Smooth muscle cell (in vitro differentiated cells): Measurements from ENCODE around the gene SKIC2. TPM values are rescaled to one million over a fixed set of nuclear protein-coding genes. Genes with fewer than 3 reads are reported as not detected.

Source experiments
- DNase-seq: peaks from one replicate; lab custom pipeline; 2025; ENCODE audit not compliant: unreplicated experiment; lab: John Stamatoyannopoulos, UW
- H2AFZ ChIP-seq: fragments of 200-600 bp; sonication (generic); 2 replicates; pipeline ENCODE4 v1.6.0; 2016; ENCODE audit warnings: antibody characterized with exemption, low read depth, mild to moderate bottlenecking
- H3F3A ChIP-seq: fragments of 200-600 bp; sonication (generic); 2 replicates; pipeline ENCODE4 v1.6.0; 2017; ENCODE audit warnings: antibody characterized with exemption, low read depth
- H3K27ac ChIP-seq: fragments of 200-600 bp; sonication (generic); 2 replicates; pipeline ENCODE4 v1.5.1; 2016; ENCODE audit warnings: low read depth, mild to moderate bottlenecking
- H3K27me3 ChIP-seq: fragments of 200-600 bp; sonication (generic); 2 replicates; pipeline ENCODE4 v1.6.1; 2016; ENCODE audit warnings: low read depth, mild to moderate bottlenecking
- H3K36me3 ChIP-seq: fragments of 200-600 bp; sonication (generic); 2 replicates; pipeline ENCODE4 v1.5.1; 2016; ENCODE audit warnings: low read depth
- H3K4me1 ChIP-seq: fragments of 200-600 bp; sonication (generic); 2 replicates; pipeline ENCODE4 v1.5.1; 2016; ENCODE audit warnings: low read depth
- H3K4me2 ChIP-seq: fragments of 200-600 bp; sonication (generic); 2 replicates; pipeline ENCODE4 v1.6.0; 2016; ENCODE audit warnings: mild to moderate bottlenecking
- H3K4me3 ChIP-seq: fragments of 200-600 bp; sonication (generic); 2 replicates; pipeline ENCODE4 v1.5.1; 2016; ENCODE audit warnings: mild to moderate bottlenecking
- H3K79me2 ChIP-seq: fragments of 200-600 bp; sonication (generic); 2 replicates; pipeline ENCODE4 v1.6.0; 2016; ENCODE audit warnings: low read depth, mild to moderate bottlenecking
- H3K9ac ChIP-seq: fragments of 200-600 bp; sonication (generic); 2 replicates; pipeline ENCODE4 v1.6.0; 2016; ENCODE audit warnings: low read depth
- H3K9me3 ChIP-seq: fragments of 200-600 bp; sonication (generic); replicated peaks from 2 replicates; pipeline ENCODE4 v1.5.1; 2016; ENCODE audit warnings: low read depth
- H4K20me1 ChIP-seq: fragments of 200-600 bp; sonication (generic); 2 replicates; pipeline ENCODE4 v1.6.0; 2016; ENCODE audit warnings: low read depth
- WGBS: methylation state at CpG from one replicate; pipeline ENCODE4 v1.1.7; 2016; ENCODE audit warnings: low lambda C conversion rate; 5-methylcytosine and 5-hydroxymethylcytosine counted together
- polyA plus RNA-seq: library from polyadenylated mRNA; unstranded; fragments of >200 nt; fragmentation: Nextera tagmentation; extraction: Ambion mirVana; gene quantifications from 2 replicates; pipeline ENCODE4 v1.2.1, GENCODE V29; 2016
- total RNA-seq: library from RNA; depleted of rRNA; stranded (reverse); fragments of >200 nt; gene quantifications from 2 replicates; pipeline ENCODE4 v1.2.3, GENCODE V29; 2014
- TF ChIP-seq, protein P1 (sequence below): fragments of 200-600 bp; sonication (generic); IDR thresholded peaks from 2 replicates; pipeline ENCODE4 v1.5.1; 2017; ENCODE audit warnings: borderline replicate concordance, mild to moderate bottlenecking, antibody characterized with exemption; ENCODE audit not compliant: insufficient read depth, poor library complexity, severe bottlenecking

Gene SKIC2
- total and polyA plus RNA-seq, 2 experiments from 2014 or later, result 27.6 to 56.0 TPM

DNA sequence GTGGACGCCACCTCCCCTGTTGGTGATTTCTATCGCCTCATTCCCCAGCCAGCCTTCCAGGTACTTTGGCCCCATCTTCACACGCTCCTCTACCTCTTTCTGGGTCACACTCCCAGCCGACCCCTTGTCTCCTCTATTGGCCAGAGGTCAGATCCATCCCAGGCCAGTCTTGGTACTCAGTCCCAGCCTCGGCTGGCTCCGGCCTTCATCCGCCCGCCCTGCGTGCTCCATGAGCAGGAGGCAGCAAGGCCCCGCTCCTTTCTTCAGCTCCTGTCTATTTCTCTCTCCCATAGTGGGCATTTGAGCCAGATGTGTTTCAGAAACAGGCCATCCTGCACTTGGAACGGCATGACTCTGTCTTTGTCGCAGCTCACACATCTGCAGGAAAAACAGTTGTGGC, 2.6 kb downstream of the SKIC2 start:
- DNase-seq, result no peak
- peaks cover 32% of the 10 kb centered on the region for H3K79me2 ChIP-seq

DNA sequence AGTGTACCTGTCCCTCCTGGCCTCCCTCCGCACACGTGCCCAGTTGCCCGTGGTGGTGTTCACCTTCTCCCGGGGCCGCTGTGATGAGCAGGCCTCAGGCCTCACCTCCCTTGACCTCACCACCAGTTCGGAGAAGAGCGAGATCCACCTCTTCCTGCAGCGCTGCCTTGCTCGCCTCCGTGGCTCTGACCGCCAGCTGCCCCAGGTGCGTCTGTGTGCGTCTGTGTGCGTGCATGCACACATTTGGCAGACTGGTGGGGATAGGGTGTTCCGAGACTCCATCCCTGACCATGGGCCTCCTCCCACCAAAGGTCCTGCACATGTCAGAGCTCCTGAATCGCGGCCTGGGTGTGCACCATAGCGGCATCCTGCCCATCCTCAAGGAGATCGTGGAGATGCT, 4.9 kb downstream of the SKIC2 start:
- H3F3A ChIP-seq, result no peaks in the 10 kb centered on the region
- H2AFZ ChIP-seq, result no peak overlapping the region
- peaks cover 8% of the 10 kb centered on the region for H3K4me1 ChIP-seq
- H3K4me3 ChIP-seq, result no peak overlapping the region
- no peaks in the 10 kb centered on the region for H3K9me3 ChIP-seq
- H3K4me2 ChIP-seq, result no peak overlapping the region
- no peaks in the 10 kb centered on the region for H4K20me1 ChIP-seq
- no peak for DNase-seq
- H3K27ac ChIP-seq, result no peak overlapping the region
- TF ChIP-seq, protein P1, sequence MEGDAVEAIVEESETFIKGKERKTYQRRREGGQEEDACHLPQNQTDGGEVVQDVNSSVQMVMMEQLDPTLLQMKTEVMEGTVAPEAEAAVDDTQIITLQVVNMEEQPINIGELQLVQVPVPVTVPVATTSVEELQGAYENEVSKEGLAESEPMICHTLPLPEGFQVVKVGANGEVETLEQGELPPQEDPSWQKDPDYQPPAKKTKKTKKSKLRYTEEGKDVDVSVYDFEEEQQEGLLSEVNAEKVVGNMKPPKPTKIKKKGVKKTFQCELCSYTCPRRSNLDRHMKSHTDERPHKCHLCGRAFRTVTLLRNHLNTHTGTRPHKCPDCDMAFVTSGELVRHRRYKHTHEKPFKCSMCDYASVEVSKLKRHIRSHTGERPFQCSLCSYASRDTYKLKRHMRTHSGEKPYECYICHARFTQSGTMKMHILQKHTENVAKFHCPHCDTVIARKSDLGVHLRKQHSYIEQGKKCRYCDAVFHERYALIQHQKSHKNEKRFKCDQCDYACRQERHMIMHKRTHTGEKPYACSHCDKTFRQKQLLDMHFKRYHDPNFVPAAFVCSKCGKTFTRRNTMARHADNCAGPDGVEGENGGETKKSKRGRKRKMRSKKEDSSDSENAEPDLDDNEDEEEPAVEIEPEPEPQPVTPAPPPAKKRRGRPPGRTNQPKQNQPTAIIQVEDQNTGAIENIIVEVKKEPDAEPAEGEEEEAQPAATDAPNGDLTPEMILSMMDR, result no peak
- H3K27me3 ChIP-seq, result no peaks in the 10 kb centered on the region
- peaks cover 16% of the 10 kb centered on the region for H3K79me2 ChIP-seq
- peaks cover 9% of the 10 kb centered on the region for H3K36me3 ChIP-seq
- no peak overlapping the region for H3K9ac ChIP-seq
- WGBS, result 99% methylated on average over 19 of the region's 19 CpGs

More for the DNA sequence above, 2.6 kb downstream of the SKIC2 start:
- Histone ChIP-seq H3K4me2 (no peak overlapping the region), H3K36me3 (peaks cover 9% of the 10 kb centered on the region), H3K9me3 (no peaks in the 10 kb centered on the region), H2AFZ (no peak overlapping the region), H3K4me1 (peaks cover 8% of the 10 kb centered on the region), H3K9ac (no peak overlapping the region), H3F3A (no peaks in the 10 kb centered on the region), H3K27me3 (no peaks in the 10 kb centered on the region), H4K20me1 (no peaks in the 10 kb centered on the region), H3K27ac (no peak overlapping the region), H3K4me3 (no peak overlapping the region)
- 97% methylated on average over 12 of the region's 12 CpGs for WGBS
- TF ChIP-seq, protein P1, result no peak

DNA sequence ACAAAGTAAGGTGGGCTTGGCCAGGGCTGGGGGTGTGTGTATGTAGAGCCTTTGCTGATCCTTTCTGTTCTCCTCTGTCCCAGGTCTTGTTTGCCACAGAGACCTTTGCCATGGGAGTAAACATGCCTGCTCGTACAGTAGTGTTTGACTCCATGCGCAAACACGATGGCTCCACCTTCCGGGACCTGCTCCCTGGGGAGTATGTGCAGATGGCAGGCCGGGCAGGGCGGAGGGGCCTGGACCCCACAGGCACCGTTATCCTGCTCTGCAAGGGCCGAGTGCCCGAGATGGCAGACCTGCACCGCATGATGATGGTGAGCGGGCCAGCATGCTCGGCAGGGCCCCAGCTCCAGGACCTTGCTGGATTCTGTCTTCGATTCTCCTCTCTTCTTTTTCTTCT, 6.7 kb downstream of the SKIC2 start:
- Histone ChIP-seq H3K9me3 (no peaks in the 10 kb centered on the region), H3F3A (no peaks in the 10 kb centered on the region), H3K9ac (no peak overlapping the region), H3K4me1 (no peaks in the 10 kb centered on the region), H3K27me3 (no peaks in the 10 kb centered on the region), H2AFZ (no peak overlapping the region), H3K27ac (no peak overlapping the region), H3K79me2 (peaks cover under 1% of the 10 kb centered on the region), H3K4me2 (no peak overlapping the region), H4K20me1 (no peaks in the 10 kb centered on the region), H3K36me3 (peaks cover 9% of the 10 kb centered on the region), H3K4me3 (no peak overlapping the region)
- DNase-seq, result no peak
- TF ChIP-seq, protein P1, result no peak
- 98% methylated on average over 13 of the region's 13 CpGs for WGBS

GRCh38 chr6:31966506-31966905, 7.5 kb downstream of the SKIC2 start:
- H2AFZ ChIP-seq, result no peak overlapping the region
- peaks cover 9% of the 10 kb centered on the region for H3K36me3 ChIP-seq

More at GRCh38 chr6:31966506-31966905, 7.5 kb downstream of the SKIC2 start:
- H3K79me2 ChIP-seq, result peaks cover 5% of the 10 kb centered on the region
- no peak for DNase-seq
- no peak overlapping the region for H3K27ac ChIP-seq
- H3K9me3 ChIP-seq, result no peaks in the 10 kb centered on the region
- H3K4me3 ChIP-seq, result no peak overlapping the region
- H3K4me2 ChIP-seq, result no peak overlapping the region
- no peaks in the 10 kb centered on the region for H3K27me3 ChIP-seq
- H4K20me1 ChIP-seq, result no peaks in the 10 kb centered on the region
- 96% methylated on average over 7 of the region's 7 CpGs for WGBS
- no peaks in the 10 kb centered on the region for H3F3A ChIP-seq
- H3K9ac ChIP-seq, result no peak overlapping the region
- H3K4me1 ChIP-seq, result peaks cover 4% of the 10 kb centered on the region
- TF ChIP-seq, protein P1, result no peak
